Measurements from ENCODE around the gene ZMYND19. TPM values are rescaled to one million over a fixed set of nuclear protein-coding genes. Genes with fewer than 3 reads are reported as not detected.
"Not testable (repeated sequence)": the region's sequence is repeated elsewhere in the genome, so short reads cannot be mapped to it uniquely, and the experiment has no call there.

The ZMYND19 gene
- polyA plus RNA-seq, 1 donor, result 20.1 TPM

DNA sequence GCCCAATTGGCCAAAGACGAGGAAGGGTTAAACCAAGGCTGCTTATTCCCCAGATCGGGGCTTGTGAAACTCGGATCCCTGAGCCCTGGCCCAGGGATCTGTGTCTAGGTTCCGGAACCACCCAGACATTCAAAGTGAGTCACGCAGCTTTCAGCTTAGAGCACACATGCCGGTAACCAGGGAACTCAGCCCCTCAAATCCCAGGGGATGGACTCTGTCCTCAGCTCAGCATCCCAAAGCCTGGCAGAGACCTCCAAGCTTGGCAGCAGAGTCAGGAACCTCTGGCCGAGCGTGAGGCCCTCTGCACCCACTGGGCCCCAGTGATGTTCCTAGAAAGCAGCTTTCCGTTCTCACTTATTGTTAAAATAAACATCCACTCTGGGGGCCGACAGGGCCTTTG, 45.2 kb downstream of the ZMYND19 start:
- Histone ChIP-seq H3K4me1 (ENCODE audit: control insufficient read depth, insufficient read depth, low read length) (peaks cover 5% of the 10 kb centered on the region), H3K4me3 (ENCODE audit: low read length) (no peak overlapping the region), H3K27me3 (ENCODE audit: control insufficient read depth, insufficient read depth, low read length) (no peaks in the 10 kb centered on the region), H3K27ac (ENCODE audit: low read length) (no peak overlapping the region), H3K9me3 (ENCODE audit: control insufficient read depth, low read depth, low read length) (peaks cover 9% of the 10 kb centered on the region), H3K36me3 (ENCODE audit: control insufficient read depth, insufficient read depth, low read length) (no peaks in the 10 kb centered on the region)
- no peak for DNase-seq
- WGBS (ENCODE audit: insufficient coverage, low lambda C conversion rate), result no CpG with 5 or more reads among the region's 10 CpGs

- peaks cover 9% of the 10 kb centered on the region for H3K9me3 ChIP-seq (ENCODE audit: control insufficient read depth, low read depth, low read length)
- no peaks in the 10 kb centered on the region for H3K27me3 ChIP-seq (ENCODE audit: control insufficient read depth, insufficient read depth, low read length)
- no peak overlapping the region for H3K27ac ChIP-seq (ENCODE audit: low read length)
- DNase-seq, result no peak
- 67% methylated on average over 1 of the region's 12 CpGs for WGBS (ENCODE audit: insufficient coverage, low lambda C conversion rate)
- no peaks in the 10 kb centered on the region for H3K4me1 ChIP-seq (ENCODE audit: control insufficient read depth, insufficient read depth, low read length)
- no peak overlapping the region for H3K4me3 ChIP-seq (ENCODE audit: low read length)
- no peaks in the 10 kb centered on the region for H3K36me3 ChIP-seq (ENCODE audit: control insufficient read depth, insufficient read depth, low read length)
Observed at GRCh38 chr9:137544176-137544760, 46.0 kb downstream of the ZMYND19 start.

DNA sequence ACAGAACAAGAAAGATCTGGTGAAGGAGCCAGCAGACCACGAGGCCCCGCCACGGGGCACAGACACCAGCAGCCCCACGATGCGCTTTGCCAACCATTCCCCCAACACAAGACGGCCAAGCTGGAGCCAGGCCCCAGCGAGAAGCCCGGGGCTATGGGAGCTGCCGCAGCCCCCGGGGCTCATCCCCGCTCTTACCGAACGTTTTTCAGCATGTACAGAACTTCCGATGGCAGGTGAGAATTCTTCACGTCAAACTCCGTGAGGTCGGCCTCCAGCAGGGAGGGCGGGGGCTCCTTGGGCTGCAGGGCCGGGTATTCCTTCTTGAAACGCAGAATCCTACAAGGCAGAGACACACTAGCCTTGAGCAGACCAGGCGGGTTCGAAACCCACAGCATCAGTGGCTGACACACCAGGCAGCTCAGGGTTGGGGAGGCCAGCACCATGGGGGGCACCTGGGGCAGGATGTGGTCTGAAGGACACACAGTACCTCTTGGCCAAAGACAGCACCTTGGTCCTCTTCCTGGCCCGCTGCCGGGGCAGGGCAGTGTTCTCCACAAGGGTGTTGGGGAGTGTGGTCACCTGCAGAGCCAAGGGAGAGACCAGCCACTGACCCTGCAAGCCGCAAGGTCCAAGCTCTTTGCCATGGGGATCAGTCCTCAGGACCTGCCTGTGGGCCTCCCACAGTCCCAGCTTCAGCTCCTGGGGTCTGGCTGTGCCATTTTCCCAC, 46.9 kb downstream of the ZMYND19 start:
- Histone ChIP-seq H3K27me3 (ENCODE audit: control insufficient read depth, insufficient read depth, low read length) (no peaks in the 10 kb centered on the region), H3K27ac (ENCODE audit: low read length) (no peak overlapping the region), H3K36me3 (ENCODE audit: control insufficient read depth, insufficient read depth, low read length) (no peaks in the 10 kb centered on the region), H3K9me3 (ENCODE audit: control insufficient read depth, low read depth, low read length) (peaks cover 9% of the 10 kb centered on the region), H3K4me1 (ENCODE audit: control insufficient read depth, insufficient read depth, low read length) (no peaks in the 10 kb centered on the region), H3K4me3 (ENCODE audit: low read length) (no peak overlapping the region)
- WGBS (ENCODE audit: insufficient coverage, low lambda C conversion rate), result no CpG with 5 or more reads among the region's 25 CpGs
- no peak for DNase-seq

DNA sequence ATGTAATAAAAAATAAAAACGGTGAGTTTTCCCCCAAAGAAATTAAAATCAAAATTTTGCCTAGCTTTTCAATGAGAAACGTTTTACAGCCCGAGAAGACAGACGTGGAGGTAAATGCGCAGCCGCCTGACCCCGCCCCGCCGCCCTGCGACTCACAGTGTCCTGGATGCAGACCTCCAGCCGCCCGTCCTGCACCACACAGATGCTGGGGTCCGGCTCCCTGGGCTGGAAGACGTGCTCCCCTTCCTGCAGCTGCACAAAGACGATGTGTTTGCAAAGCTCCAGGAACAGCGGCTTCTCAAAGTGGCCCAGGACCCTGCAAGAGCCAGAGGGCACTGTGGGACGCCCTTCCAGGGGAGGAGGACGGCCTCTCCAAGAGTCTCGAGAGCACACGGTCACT, 47.8 kb downstream of the ZMYND19 start:
- Histone ChIP-seq H3K27ac (ENCODE audit: low read length) (no peak overlapping the region), H3K27me3 (ENCODE audit: control insufficient read depth, insufficient read depth, low read length) (no peaks in the 10 kb centered on the region), H3K4me3 (ENCODE audit: low read length) (no peak overlapping the region), H3K4me1 (ENCODE audit: control insufficient read depth, insufficient read depth, low read length) (no peaks in the 10 kb centered on the region), H3K9me3 (ENCODE audit: control insufficient read depth, low read depth, low read length) (peaks cover 9% of the 10 kb centered on the region), H3K36me3 (ENCODE audit: control insufficient read depth, insufficient read depth, low read length) (no peaks in the 10 kb centered on the region)
- DNase-seq, result no peak
- WGBS (ENCODE audit: insufficient coverage, low lambda C conversion rate), result 87% methylated on average over 3 of the region's 20 CpGs

DNA sequence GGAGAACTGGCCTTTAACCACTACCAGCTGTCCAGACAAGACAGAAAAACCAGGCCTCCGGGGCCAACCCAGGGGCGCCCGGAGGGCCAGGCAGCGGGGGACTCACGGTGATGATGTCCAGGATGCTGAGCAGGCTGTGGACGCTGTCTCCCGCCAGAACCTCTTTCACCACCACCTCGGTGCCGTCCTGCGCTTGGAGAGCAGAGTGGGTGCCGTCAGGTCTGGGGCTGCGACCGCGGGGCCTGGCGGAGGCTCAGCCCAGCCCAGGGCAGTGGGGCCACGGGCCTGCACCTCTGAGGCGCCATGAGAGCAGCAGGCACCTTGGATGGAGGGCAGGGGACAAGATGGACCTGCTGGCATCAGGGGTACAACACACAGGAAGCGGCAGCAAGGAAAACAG, 49.8 kb downstream of the ZMYND19 start:
- Histone ChIP-seq H3K27me3 (ENCODE audit: control insufficient read depth, insufficient read depth, low read length) (no peaks in the 10 kb centered on the region), H3K4me1 (ENCODE audit: control insufficient read depth, insufficient read depth, low read length) (no peaks in the 10 kb centered on the region), H3K9me3 (ENCODE audit: control insufficient read depth, low read depth, low read length) (no peaks in the 10 kb centered on the region), H3K27ac (ENCODE audit: low read length) (no peak overlapping the region), H3K36me3 (ENCODE audit: control insufficient read depth, insufficient read depth, low read length) (no peaks in the 10 kb centered on the region), H3K4me3 (ENCODE audit: low read length) (no peak overlapping the region)
- no CpG with 5 or more reads among the region's 18 CpGs for WGBS (ENCODE audit: insufficient coverage, low lambda C conversion rate)
- DNase-seq, result no peak

DNA sequence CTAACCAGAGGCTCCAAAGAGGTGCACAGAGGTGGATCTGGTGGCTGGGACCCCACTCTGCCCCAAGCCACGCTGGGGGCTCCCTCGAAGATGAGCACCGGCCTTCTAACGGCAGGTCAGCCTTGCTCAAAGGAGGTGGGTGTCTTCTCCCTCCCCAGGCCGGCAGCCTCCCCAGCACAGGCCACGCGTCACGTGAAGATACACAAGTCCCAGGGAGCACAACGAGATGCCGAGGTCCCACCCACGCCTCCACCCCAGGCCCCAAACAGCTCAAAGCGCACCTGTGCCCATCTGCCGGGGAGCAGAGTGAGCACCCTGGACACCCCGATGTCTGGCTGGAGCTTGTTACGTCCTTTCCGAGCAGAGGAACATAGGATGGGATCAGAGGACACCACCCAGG, 52.3 kb downstream of the ZMYND19 start:
- no peak for DNase-seq
- no peaks in the 10 kb centered on the region for H3K36me3 ChIP-seq (ENCODE audit: control insufficient read depth, insufficient read depth, low read length)
- no CpG with 5 or more reads among the region's 16 CpGs for WGBS (ENCODE audit: insufficient coverage, low lambda C conversion rate)
- no peaks in the 10 kb centered on the region for H3K27me3 ChIP-seq (ENCODE audit: control insufficient read depth, insufficient read depth, low read length)
- H3K9me3 ChIP-seq (ENCODE audit: control insufficient read depth, low read depth, low read length), result no peaks in the 10 kb centered on the region
- no peak overlapping the region for H3K4me3 ChIP-seq (ENCODE audit: low read length)
- H3K27ac ChIP-seq (ENCODE audit: low read length), result no peak overlapping the region
- H3K4me1 ChIP-seq (ENCODE audit: control insufficient read depth, insufficient read depth, low read length), result peaks cover 5% of the 10 kb centered on the region

DNA sequence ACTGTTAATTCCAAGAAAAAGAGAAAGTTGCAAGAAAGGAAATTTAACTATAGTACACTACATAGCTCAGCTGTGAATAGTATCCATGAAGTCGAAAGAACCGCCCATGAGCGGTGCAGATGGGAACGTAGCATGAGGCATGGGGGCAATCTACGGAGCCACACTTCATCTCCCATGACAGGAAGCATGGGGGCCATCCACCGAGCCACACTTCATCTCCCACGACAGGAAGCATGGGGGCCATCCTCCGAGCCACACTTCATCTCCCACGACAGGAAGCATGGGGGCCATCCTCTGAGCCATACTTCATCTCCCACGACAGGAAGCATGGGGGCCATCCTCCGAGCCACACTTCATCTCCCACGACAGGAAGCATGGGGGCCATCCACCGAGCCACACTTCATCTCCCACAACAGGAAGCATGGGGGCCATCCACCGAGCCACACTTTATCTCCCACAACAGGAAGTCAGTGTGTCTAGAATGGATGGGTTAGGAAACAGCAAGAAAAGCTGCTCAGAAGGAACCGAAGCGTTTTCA, 53.6 kb downstream of the ZMYND19 start:
- 83% methylated on average over 2 of the region's 16 CpGs for WGBS (ENCODE audit: insufficient coverage, low lambda C conversion rate)
- not testable (repeated sequence) for H3K4me3 ChIP-seq (ENCODE audit: low read length); H3K4me1 ChIP-seq (ENCODE audit: control insufficient read depth, insufficient read depth, low read length); H3K9me3 ChIP-seq (ENCODE audit: control insufficient read depth, low read depth, low read length); DNase-seq; H3K36me3 ChIP-seq (ENCODE audit: control insufficient read depth, insufficient read depth, low read length); H3K27me3 ChIP-seq (ENCODE audit: control insufficient read depth, insufficient read depth, low read length); H3K27ac ChIP-seq (ENCODE audit: low read length)

- no peak overlapping the region for H3K27ac ChIP-seq (ENCODE audit: low read length)
- no peak for DNase-seq
- no peaks in the 10 kb centered on the region for H3K27me3 ChIP-seq (ENCODE audit: control insufficient read depth, insufficient read depth, low read length)
- no peaks in the 10 kb centered on the region for H3K9me3 ChIP-seq (ENCODE audit: control insufficient read depth, low read depth, low read length)
- H3K4me3 ChIP-seq (ENCODE audit: low read length), result no peak overlapping the region
- no peaks in the 10 kb centered on the region for H3K36me3 ChIP-seq (ENCODE audit: control insufficient read depth, insufficient read depth, low read length)
- peaks cover 5% of the 10 kb centered on the region for H3K4me1 ChIP-seq (ENCODE audit: control insufficient read depth, insufficient read depth, low read length)
Observed at GRCh38 chr9:137535120-137535428, 55.2 kb downstream of the ZMYND19 start.

- no peaks in the 10 kb centered on the region for H3K9me3 ChIP-seq (ENCODE audit: control insufficient read depth, low read depth, low read length)
- no peak overlapping the region for H3K27ac ChIP-seq (ENCODE audit: low read length)
- H3K4me1 ChIP-seq (ENCODE audit: control insufficient read depth, insufficient read depth, low read length), result peaks cover 5% of the 10 kb centered on the region
- no peak overlapping the region for H3K4me3 ChIP-seq (ENCODE audit: low read length)
- WGBS (ENCODE audit: insufficient coverage, low lambda C conversion rate), result 80% methylated on average over 1 of the region's 19 CpGs
- H3K27me3 ChIP-seq (ENCODE audit: control insufficient read depth, insufficient read depth, low read length), result no peaks in the 10 kb centered on the region
- no peaks in the 10 kb centered on the region for H3K36me3 ChIP-seq (ENCODE audit: control insufficient read depth, insufficient read depth, low read length)
- peak; percentile 55 to 68 for DNase-seq
Observed at GRCh38 chr9:137534256-137535119, 55.8 kb downstream of the ZMYND19 start.

DNA sequence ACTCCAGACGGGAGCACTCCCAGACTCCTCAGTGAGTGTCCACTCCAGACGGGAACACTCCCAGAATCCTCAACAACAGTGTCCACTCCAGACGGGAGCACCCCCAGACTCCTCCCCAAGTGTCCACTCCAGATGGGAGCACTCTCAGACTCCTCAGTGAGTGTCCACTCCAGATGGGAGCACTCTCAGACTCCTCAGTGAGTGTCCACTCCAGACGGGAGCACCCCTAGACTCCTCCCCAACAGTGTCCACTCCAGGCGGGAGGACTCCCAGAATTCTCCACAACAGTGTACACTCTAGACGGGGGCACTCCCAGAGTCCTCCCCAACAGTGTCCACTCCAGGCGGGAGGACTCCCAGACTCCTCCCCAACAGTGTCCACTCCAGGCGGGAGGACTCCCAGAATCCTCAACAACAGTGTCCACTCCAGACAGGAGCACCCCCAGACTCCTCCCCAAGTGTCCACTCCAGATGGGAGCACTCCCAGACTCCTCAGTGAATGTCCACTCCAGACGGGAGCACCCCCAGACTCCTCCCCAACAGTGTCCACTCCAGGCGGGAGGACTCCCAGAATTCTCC, 57.3 kb downstream of the ZMYND19 start:
- not testable (repeated sequence) for H3K27me3 ChIP-seq (ENCODE audit: control insufficient read depth, insufficient read depth, low read length); H3K36me3 ChIP-seq (ENCODE audit: control insufficient read depth, insufficient read depth, low read length); DNase-seq; H3K4me1 ChIP-seq (ENCODE audit: control insufficient read depth, insufficient read depth, low read length); H3K9me3 ChIP-seq (ENCODE audit: control insufficient read depth, low read depth, low read length); H3K27ac ChIP-seq (ENCODE audit: low read length); H3K4me3 ChIP-seq (ENCODE audit: low read length)
- no CpG with 5 or more reads among the region's 10 CpGs for WGBS (ENCODE audit: insufficient coverage, low lambda C conversion rate)

Measured in large intestine (tissue), 3 donors.